Measurements from ENCODE around the gene STPG3. TPM values are rescaled to one million over a fixed set of nuclear protein-coding genes. Genes with fewer than 3 reads are reported as not detected.
A peak's percentile ranks its signal among the peaks of the same experiment; 100 is the strongest.

STPG3 gene
- total and polyA plus RNA-seq, 2 of the 13 experiments (the other 11 are each of a cell fraction or from before 2014, with no cell fraction given): not detected

- TF ChIP-seq SALL2 (CRISPR knock-in tag; IDR thresholded peaks at IDR 0.05) (peak; percentile 19; the same call in 1 of the 2 replicates), ZNF747 (CRISPR knock-in tag; IDR thresholded peaks at IDR 0.05; ENCODE audit: borderline replicate concordance) (peak; percentile 58; the same call in 1 of the 2 replicates), ZNF879 (CRISPR knock-in tag; IDR thresholded peaks at IDR 0.05) (peak; percentile 75; the same call in 1 of the 2 replicates), ZNF407 (CRISPR knock-in tag; IDR thresholded peaks at IDR 0.05; ENCODE audit: not compliant biosample characterization) (no peak), ZNF3 (CRISPR knock-in tag; IDR thresholded peaks at IDR 0.05) (no peak), ATF6 (CRISPR knock-in tag; conservative IDR thresholded peaks at IDR 0.05) (no peak), ZNF687 (CRISPR knock-in tag; IDR thresholded peaks at IDR 0.05) (peak; percentile 61), IRF2 (CRISPR knock-in tag; IDR thresholded peaks at IDR 0.05) (peak; percentile 86), CBX2 (IDR thresholded peaks at IDR 0.05; ENCODE audit: low read depth, low read length) (no peak), CBX2 (CRISPR knock-in tag; IDR thresholded peaks at IDR 0.05; ENCODE audit: low read depth) (no peak), MED8 (CRISPR knock-in tag; IDR thresholded peaks at IDR 0.05; ENCODE audit: insufficient replicate concordance) (peak; percentile 72), RFX1 (IDR thresholded peaks at IDR 0.05) (no peak), CTCF (CRISPR knock-in tag; IDR thresholded peaks at IDR 0.05) (peak; percentile 99)
Measured at GRCh38 chr9:137236238-137236935, 14.7 kb upstream of the STPG3 start (continued).

All from HepG2 (cell line).